GM23338 (cell line): ENCODE measurements around the gene RPL29. TPM values are rescaled to one million over a fixed set of nuclear protein-coding genes. Genes with fewer than 3 reads are reported as not detected.

ENCODE experiments used
- ATAC-seq: fragments of 200-7000 bp; cut with Tn5 transposase; 3 replicates; pipeline ENCODE4 v1.9.1; 2020
- DNase-seq: peaks from one replicate; pipeline ENCODE4 v3.0.0-alpha.2; 2015; ENCODE audit warnings: low spot score
- H2AFZ ChIP-seq: fragments of 200-600 bp; sonication (generic); 2 replicates; pipeline ENCODE4 v1.8.0; 2016; ENCODE audit warnings: antibody characterized with exemption, mild to moderate bottlenecking, moderate library complexity
- H3F3A ChIP-seq: fragments of 200-600 bp; sonication (generic); replicated peaks from 2 replicates; pipeline ENCODE4 v1.8.0; 2017; ENCODE audit warnings: antibody characterized with exemption, mixed run types, low read depth
- H3K27ac ChIP-seq: fragments of 200-600 bp; sonication (generic); 2 replicates; pipeline ENCODE4 v1.6.1; 2016; ENCODE audit warnings: low read depth
- H3K27me3 ChIP-seq: fragments of 200-600 bp; sonication (generic); 2 replicates; pipeline ENCODE4 v1.8.0; 2016; ENCODE audit warnings: mild to moderate bottlenecking, mixed run types, moderate library complexity; ENCODE audit not compliant: insufficient read depth
- H3K36me3 ChIP-seq: fragments of 200-600 bp; sonication (generic); 2 replicates; pipeline ENCODE4 v1.8.0; 2016; ENCODE audit warnings: mild to moderate bottlenecking; ENCODE audit not compliant: insufficient read depth
- H3K4me1 ChIP-seq: fragments of 200-600 bp; sonication (generic); 2 replicates; pipeline ENCODE4 v1.8.0; 2016; ENCODE audit warnings: mild to moderate bottlenecking, moderate library complexity; ENCODE audit not compliant: insufficient read depth
- H3K4me2 ChIP-seq: fragments of 200-600 bp; sonication (generic); 2 replicates; pipeline ENCODE4 v1.7.1; 2017; ENCODE audit warnings: mixed run types
- H3K4me3 ChIP-seq: fragments of 200-600 bp; sonication (generic); 2 replicates; pipeline ENCODE4 v1.6.1; 2016; ENCODE audit warnings: mixed run types
- H3K79me2 ChIP-seq: fragments of 200-600 bp; sonication (generic); replicated peaks from 2 replicates; pipeline ENCODE4 v1.8.0; 2017; ENCODE audit warnings: mild to moderate bottlenecking; ENCODE audit not compliant: insufficient read depth
- H3K9me2 ChIP-seq: fragments of 200-600 bp; sonication (generic); 2 replicates; pipeline ENCODE4 v1.8.0; 2017; ENCODE audit not compliant: insufficient read depth
- H4K20me1 ChIP-seq: fragments of 200-600 bp; sonication (generic); replicated peaks from 2 replicates; pipeline ENCODE4 v1.8.0; 2017; ENCODE audit warnings: mild to moderate bottlenecking; ENCODE audit not compliant: insufficient read depth
- H3K27ac Mint-ChIP-seq: 2 replicates; pipeline ENCODE4 v1.8.0; 2020; ENCODE audit warnings: inconsistent platforms, mild to moderate bottlenecking, moderate library complexity, mixed read lengths
- H3K27me3 Mint-ChIP-seq: 3 replicates; pipeline ENCODE4 v1.8.0; 2022; ENCODE audit warnings: low read depth, mild to moderate bottlenecking, moderate library complexity, mixed read lengths, inconsistent platforms; ENCODE audit not compliant: insufficient read depth, poor library complexity
- H3K36me3 Mint-ChIP-seq: 3 replicates; pipeline ENCODE4 v1.8.0; 2021; ENCODE audit warnings: low read depth, mild to moderate bottlenecking, inconsistent platforms, moderate library complexity, mixed read lengths
- H3K4me1 Mint-ChIP-seq: 3 replicates; pipeline ENCODE4 v1.8.0; 2020; ENCODE audit warnings: mild to moderate bottlenecking, inconsistent platforms, mixed read lengths
- H3K4me3 Mint-ChIP-seq: 3 replicates; pipeline ENCODE4 v1.8.0; 2021; ENCODE audit warnings: moderate library complexity, mild to moderate bottlenecking, inconsistent platforms, mixed read lengths
- H3K9me3 Mint-ChIP-seq: 3 replicates; pipeline ENCODE4 v1.8.0; 2020; ENCODE audit warnings: moderate library complexity, mild to moderate bottlenecking, inconsistent platforms, mixed read lengths
- CREB1 ChIP-seq: fragments of 250-450 bp; sonication (Bioruptor Pico); IDR thresholded peaks from 2 replicates; pipeline ENCODE4 v1.5.0; 2020; ENCODE audit warnings: low read depth, mild to moderate bottlenecking, moderate library complexity
- EZH2 ChIP-seq: fragments of 200-600 bp; sonication (generic); IDR thresholded peaks from one replicate; pipeline ENCODE4 v1.8.0; 2017; ENCODE audit warnings: antibody characterized with exemption, mild to moderate bottlenecking, low read depth; ENCODE audit not compliant: unreplicated experiment
- EZH2phosphoT487 ChIP-seq: fragments of 200-600 bp; sonication (generic); IDR thresholded peaks from one replicate; pipeline ENCODE4 v1.8.1; 2018; ENCODE audit warnings: antibody characterized with exemption; ENCODE audit not compliant: unreplicated experiment
- JUNB ChIP-seq: IDR thresholded peaks from one replicate; pipeline ENCODE4 v1.6.1; 2016; ENCODE audit warnings: antibody characterized with exemption; ENCODE audit not compliant: unreplicated experiment
- NANOG ChIP-seq: IDR thresholded peaks from 2 replicates; pipeline ENCODE4 v1.6.1; 2016; ENCODE audit warnings: antibody characterized with exemption, borderline replicate concordance
- POLR2AphosphoS5 ChIP-seq: IDR thresholded peaks from 2 replicates; pipeline ENCODE4 v1.6.1; 2016; ENCODE audit warnings: antibody characterized with exemption, low read depth
- STAT1 ChIP-seq: IDR thresholded peaks from one replicate; pipeline ENCODE4 v1.6.1; 2016; ENCODE audit warnings: antibody characterized with exemption; ENCODE audit not compliant: unreplicated experiment
- ZNF114 ChIP-seq: fragments of 250-450 bp; sonication (Bioruptor Pico); IDR thresholded peaks from 2 replicates; pipeline ENCODE4 v1.5.0; 2020; ENCODE audit warnings: mild to moderate bottlenecking, moderate library complexity
- ZNF331 ChIP-seq: fragments of 250-450 bp; sonication (Bioruptor Pico); IDR thresholded peaks from 2 replicates; pipeline ENCODE4 v1.5.0; 2020; ENCODE audit warnings: low read depth, mild to moderate bottlenecking, moderate library complexity
- polyA plus RNA-seq: library from polyadenylated mRNA; unstranded; fragments of >200 nt; fragmentation: Nextera tagmentation; extraction: Ambion mirVana; gene quantifications from 2 replicates; pipeline ENCODE4 v1.2.1, GENCODE V29; 2016
- total RNA-seq: library from RNA; depleted of rRNA; stranded (reverse); fragments of >200 nt; shearing (Covaris generic); gene quantifications from 2 replicates; pipeline ENCODE4 v1.2.3, GENCODE V29; 2014
- TF ChIP-seq, protein P1 (sequence below): fragments of 250-450 bp; sonication (Bioruptor Pico); IDR thresholded peaks from 2 replicates; pipeline ENCODE4 v1.5.0; 2020; ENCODE audit warnings: mild to moderate bottlenecking, moderate library complexity
- TF ChIP-seq, protein P2 (sequence below): IDR thresholded peaks from one replicate; pipeline ENCODE4 v1.6.1; 2018; ENCODE audit warnings: antibody characterized with exemption; ENCODE audit not compliant: unreplicated experiment
- TF ChIP-seq, protein P3 (sequence below), 2 experiments: fragments of 200-600 bp in 1 of 2; sonication (generic) in 1 of 2; conservative IDR thresholded peaks; 2 replicates each; pipeline versions ENCODE4 v1.5.1 to v1.6.1; 2016 to 2017; ENCODE audit warnings: antibody characterized with exemption in 2 of 2, low read depth in 2 of 2, mild to moderate bottlenecking in 2 of 2, moderate library complexity in 1 of 2
- TF ChIP-seq, protein P4 (sequence below): IDR thresholded peaks from 2 replicates; pipeline ENCODE4 v1.6.1; 2016; ENCODE audit warnings: antibody characterized with exemption

RPL29 gene
- total and polyA plus RNA-seq, 2 experiments from 2014 or later: 1,471 to 1,864 TPM

DNA sequence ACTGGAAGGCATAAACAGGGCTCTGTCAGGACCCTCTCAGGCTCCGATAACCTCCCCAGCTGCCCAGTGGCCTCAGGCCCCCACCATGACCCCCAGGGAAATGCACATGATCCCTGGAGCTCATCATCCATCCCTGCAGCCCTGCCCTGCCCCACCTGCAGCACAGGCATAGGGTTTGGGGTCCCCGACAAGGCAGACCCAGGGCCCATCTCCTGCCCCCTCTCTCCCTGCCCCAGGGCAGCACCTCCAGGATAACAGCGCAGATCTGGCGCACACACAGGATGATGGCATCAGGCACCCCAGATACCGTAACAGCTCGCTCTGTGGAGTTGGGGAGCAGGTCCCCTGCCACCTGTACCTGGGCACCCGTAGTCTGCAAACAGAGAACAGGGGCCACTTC is 36.0 kb downstream of the RPL29 start:
- peaks cover 3% of the 10 kb centered on the region; the same call in 1 of the 3 replicates for H3K36me3 Mint-ChIP-seq
- Histone ChIP-seq H3K79me2 (no peaks in the 10 kb centered on the region), H4K20me1 (no peaks in the 10 kb centered on the region; the same call in 1 of the 2 replicates), H3K4me3 (no peak overlapping the region), H3K27ac (no peak overlapping the region), H3K4me1 (peaks cover 9% of the 10 kb centered on the region; the same call in 1 of the 2 replicates), H2AFZ (no peak overlapping the region), H3K4me2 (no peak overlapping the region), H3K36me3 (no peaks in the 10 kb centered on the region), H3K9me2 (no peaks in the 10 kb centered on the region), H3K27me3 (peaks cover 26% of the 10 kb centered on the region), H3F3A (0 out of 2 replicates have a peak, but pooled peaks cover 5% of the 10 kb centered on the region)
- no peak for DNase-seq
- peaks cover 34% of the 10 kb centered on the region for H3K27me3 Mint-ChIP-seq
- H3K4me3 Mint-ChIP-seq: no peak overlapping the region
- peaks cover 17% of the 10 kb centered on the region; the same call in 2 of the 3 replicates for H3K4me1 Mint-ChIP-seq
- TF ChIP-seq, protein P1, sequence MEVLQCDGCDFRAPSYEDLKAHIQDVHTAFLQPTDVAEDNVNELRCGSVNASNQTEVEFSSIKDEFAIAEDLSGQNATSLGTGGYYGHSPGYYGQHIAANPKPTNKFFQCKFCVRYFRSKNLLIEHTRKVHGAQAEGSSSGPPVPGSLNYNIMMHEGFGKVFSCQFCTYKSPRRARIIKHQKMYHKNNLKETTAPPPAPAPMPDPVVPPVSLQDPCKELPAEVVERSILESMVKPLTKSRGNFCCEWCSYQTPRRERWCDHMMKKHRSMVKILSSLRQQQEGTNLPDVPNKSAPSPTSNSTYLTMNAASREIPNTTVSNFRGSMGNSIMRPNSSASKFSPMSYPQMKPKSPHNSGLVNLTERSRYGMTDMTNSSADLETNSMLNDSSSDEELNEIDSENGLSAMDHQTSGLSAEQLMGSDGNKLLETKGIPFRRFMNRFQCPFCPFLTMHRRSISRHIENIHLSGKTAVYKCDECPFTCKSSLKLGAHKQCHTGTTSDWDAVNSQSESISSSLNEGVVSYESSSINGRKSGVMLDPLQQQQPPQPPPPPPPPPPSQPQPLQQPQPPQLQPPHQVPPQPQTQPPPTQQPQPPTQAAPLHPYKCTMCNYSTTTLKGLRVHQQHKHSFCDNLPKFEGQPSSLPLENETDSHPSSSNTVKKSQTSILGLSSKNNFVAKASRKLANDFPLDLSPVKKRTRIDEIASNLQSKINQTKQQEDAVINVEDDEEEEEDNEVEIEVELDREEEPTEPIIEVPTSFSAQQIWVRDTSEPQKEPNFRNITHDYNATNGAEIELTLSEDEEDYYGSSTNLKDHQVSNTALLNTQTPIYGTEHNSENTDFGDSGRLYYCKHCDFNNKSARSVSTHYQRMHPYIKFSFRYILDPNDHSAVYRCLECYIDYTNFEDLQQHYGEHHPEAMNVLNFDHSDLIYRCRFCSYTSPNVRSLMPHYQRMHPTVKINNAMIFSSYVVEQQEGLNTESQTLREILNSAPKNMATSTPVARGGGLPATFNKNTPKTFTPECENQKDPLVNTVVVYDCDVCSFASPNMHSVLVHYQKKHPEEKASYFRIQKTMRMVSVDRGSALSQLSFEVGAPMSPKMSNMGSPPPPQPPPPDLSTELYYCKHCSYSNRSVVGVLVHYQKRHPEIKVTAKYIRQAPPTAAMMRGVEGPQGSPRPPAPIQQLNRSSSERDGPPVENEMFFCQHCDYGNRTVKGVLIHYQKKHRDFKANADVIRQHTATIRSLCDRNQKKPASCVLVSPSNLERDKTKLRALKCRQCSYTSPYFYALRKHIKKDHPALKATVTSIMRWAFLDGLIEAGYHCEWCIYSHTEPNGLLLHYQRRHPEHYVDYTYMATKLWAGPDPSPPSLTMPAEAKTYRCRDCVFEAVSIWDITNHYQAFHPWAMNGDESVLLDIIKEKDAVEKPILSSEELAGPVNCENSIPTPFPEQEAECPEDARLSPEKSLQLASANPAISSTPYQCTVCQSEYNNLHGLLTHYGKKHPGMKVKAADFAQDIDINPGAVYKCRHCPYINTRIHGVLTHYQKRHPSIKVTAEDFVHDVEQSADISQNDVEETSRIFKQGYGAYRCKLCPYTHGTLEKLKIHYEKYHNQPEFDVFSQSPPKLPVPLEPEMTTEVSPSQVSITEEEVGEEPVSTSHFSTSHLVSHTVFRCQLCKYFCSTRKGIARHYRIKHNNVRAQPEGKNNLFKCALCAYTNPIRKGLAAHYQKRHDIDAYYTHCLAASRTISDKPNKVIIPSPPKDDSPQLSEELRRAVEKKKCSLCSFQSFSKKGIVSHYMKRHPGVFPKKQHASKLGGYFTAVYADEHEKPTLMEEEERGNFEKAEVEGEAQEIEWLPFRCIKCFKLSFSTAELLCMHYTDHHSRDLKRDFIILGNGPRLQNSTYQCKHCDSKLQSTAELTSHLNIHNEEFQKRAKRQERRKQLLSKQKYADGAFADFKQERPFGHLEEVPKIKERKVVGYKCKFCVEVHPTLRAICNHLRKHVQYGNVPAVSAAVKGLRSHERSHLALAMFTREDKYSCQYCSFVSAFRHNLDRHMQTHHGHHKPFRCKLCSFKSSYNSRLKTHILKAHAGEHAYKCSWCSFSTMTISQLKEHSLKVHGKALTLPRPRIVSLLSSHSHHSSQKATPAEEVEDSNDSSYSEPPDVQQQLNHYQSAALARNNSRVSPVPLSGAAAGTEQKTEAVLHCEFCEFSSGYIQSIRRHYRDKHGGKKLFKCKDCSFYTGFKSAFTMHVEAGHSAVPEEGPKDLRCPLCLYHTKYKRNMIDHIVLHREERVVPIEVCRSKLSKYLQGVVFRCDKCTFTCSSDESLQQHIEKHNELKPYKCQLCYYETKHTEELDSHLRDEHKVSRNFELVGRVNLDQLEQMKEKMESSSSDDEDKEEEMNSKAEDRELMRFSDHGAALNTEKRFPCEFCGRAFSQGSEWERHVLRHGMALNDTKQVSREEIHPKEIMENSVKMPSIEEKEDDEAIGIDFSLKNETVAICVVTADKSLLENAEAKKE (CRISPR knock-in tag): no peak
- no peak for TF ChIP-seq CREB1 (CRISPR knock-in tag)
- TF ChIP-seq, protein P2, sequence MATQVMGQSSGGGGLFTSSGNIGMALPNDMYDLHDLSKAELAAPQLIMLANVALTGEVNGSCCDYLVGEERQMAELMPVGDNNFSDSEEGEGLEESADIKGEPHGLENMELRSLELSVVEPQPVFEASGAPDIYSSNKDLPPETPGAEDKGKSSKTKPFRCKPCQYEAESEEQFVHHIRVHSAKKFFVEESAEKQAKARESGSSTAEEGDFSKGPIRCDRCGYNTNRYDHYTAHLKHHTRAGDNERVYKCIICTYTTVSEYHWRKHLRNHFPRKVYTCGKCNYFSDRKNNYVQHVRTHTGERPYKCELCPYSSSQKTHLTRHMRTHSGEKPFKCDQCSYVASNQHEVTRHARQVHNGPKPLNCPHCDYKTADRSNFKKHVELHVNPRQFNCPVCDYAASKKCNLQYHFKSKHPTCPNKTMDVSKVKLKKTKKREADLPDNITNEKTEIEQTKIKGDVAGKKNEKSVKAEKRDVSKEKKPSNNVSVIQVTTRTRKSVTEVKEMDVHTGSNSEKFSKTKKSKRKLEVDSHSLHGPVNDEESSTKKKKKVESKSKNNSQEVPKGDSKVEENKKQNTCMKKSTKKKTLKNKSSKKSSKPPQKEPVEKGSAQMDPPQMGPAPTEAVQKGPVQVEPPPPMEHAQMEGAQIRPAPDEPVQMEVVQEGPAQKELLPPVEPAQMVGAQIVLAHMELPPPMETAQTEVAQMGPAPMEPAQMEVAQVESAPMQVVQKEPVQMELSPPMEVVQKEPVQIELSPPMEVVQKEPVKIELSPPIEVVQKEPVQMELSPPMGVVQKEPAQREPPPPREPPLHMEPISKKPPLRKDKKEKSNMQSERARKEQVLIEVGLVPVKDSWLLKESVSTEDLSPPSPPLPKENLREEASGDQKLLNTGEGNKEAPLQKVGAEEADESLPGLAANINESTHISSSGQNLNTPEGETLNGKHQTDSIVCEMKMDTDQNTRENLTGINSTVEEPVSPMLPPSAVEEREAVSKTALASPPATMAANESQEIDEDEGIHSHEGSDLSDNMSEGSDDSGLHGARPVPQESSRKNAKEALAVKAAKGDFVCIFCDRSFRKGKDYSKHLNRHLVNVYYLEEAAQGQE: no peak
- TF ChIP-seq STAT1: no peak
- TF ChIP-seq, protein P3, sequence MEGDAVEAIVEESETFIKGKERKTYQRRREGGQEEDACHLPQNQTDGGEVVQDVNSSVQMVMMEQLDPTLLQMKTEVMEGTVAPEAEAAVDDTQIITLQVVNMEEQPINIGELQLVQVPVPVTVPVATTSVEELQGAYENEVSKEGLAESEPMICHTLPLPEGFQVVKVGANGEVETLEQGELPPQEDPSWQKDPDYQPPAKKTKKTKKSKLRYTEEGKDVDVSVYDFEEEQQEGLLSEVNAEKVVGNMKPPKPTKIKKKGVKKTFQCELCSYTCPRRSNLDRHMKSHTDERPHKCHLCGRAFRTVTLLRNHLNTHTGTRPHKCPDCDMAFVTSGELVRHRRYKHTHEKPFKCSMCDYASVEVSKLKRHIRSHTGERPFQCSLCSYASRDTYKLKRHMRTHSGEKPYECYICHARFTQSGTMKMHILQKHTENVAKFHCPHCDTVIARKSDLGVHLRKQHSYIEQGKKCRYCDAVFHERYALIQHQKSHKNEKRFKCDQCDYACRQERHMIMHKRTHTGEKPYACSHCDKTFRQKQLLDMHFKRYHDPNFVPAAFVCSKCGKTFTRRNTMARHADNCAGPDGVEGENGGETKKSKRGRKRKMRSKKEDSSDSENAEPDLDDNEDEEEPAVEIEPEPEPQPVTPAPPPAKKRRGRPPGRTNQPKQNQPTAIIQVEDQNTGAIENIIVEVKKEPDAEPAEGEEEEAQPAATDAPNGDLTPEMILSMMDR (conservative IDR thresholded peaks at IDR 0.05; ENCODE audit: low read depth in 2 of 2): no peak
- no peak for TF ChIP-seq EZH2phosphoT487
- TF ChIP-seq EZH2: no peak
- TF ChIP-seq, protein P4, sequence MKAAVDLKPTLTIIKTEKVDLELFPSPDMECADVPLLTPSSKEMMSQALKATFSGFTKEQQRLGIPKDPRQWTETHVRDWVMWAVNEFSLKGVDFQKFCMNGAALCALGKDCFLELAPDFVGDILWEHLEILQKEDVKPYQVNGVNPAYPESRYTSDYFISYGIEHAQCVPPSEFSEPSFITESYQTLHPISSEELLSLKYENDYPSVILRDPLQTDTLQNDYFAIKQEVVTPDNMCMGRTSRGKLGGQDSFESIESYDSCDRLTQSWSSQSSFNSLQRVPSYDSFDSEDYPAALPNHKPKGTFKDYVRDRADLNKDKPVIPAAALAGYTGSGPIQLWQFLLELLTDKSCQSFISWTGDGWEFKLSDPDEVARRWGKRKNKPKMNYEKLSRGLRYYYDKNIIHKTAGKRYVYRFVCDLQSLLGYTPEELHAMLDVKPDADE: no peak
- TF ChIP-seq NANOG: no peak
- no peak for TF ChIP-seq JUNB
- TF ChIP-seq ZNF331: no peak
- TF ChIP-seq ZNF114 (CRISPR knock-in tag): no peak
- no peak for TF ChIP-seq POLR2AphosphoS5
- no peaks in the 10 kb centered on the region for H3K9me3 Mint-ChIP-seq
- no peak overlapping the region for H3K27ac Mint-ChIP-seq
- ATAC-seq: no peak
